HepG2 (cell line): ENCODE results near the gene COG8. TPM values are rescaled to one million over a fixed set of nuclear protein-coding genes. Genes with fewer than 3 reads are reported as not detected.

Source experiments
- ATAD3A ChIP-seq: sonication (generic); formaldehyde crosslinking; IDR thresholded peaks from 2 replicates; pipeline ENCODE4 v1.4.0; 2020; ENCODE audit warnings: missing genetic modification reagents
- CBX5 ChIP-seq: sonication (generic); formaldehyde crosslinking; IDR thresholded peaks from 2 replicates; pipeline ENCODE4 v1.4.0; 2020; ENCODE audit warnings: missing genetic modification reagents, borderline replicate concordance
- EHMT2 ChIP-seq: fragments of 200-600 bp; sonication (generic); IDR thresholded peaks from 2 replicates; pipeline ENCODE4 v1.7.0; 2017; ENCODE audit warnings: antibody characterized with exemption, low read depth, low read length, borderline replicate concordance
- KAT7 ChIP-seq: IDR thresholded peaks from 2 replicates; pipeline ENCODE4 v1.6.1; 2018; ENCODE audit warnings: borderline replicate concordance, missing compliant biosample characterization
- KMT2B ChIP-seq: IDR thresholded peaks from 2 replicates; pipeline ENCODE4 v1.6.1; 2016; ENCODE audit warnings: missing genetic modification reagents, missing compliant biosample characterization
- NFATC3 ChIP-seq: sonication (generic); formaldehyde crosslinking; IDR thresholded peaks from 2 replicates; pipeline ENCODE4 v1.5.1; 2020; ENCODE audit warnings: mild to moderate bottlenecking, missing genetic modification reagents
- NRL ChIP-seq: sonication (generic); formaldehyde crosslinking; IDR thresholded peaks from 2 replicates; pipeline ENCODE4 v1.5.0; 2020; ENCODE audit warnings: missing genetic modification reagents, mild to moderate bottlenecking, moderate library complexity, borderline replicate concordance
- POLR2G ChIP-seq: fragments of 200-400 bp; formaldehyde crosslinking; IDR thresholded peaks from 2 replicates; pipeline ENCODE4 v1.6.1; 2018; ENCODE audit warnings: mild to moderate bottlenecking, low read depth, low read length, moderate library complexity
- RBFOX2 ChIP-seq: fragments of 200-400 bp; formaldehyde crosslinking; IDR thresholded peaks from 2 replicates; pipeline ENCODE4 v1.6.1; 2017; ENCODE audit warnings: low read depth, mild to moderate bottlenecking, low read length
- SRSF1 ChIP-seq: fragments of 200-400 bp; formaldehyde crosslinking; optimal IDR thresholded peaks from 2 replicates; pipeline ENCODE3; 2017; ENCODE audit warnings: mild to moderate bottlenecking, low read depth, low read length, moderate library complexity
- TCF7 ChIP-seq: sonication (generic); IDR thresholded peaks from 2 replicates; pipeline ENCODE4 v1.6.1; 2016; ENCODE audit warnings: antibody characterized with exemption, low read depth
- THYN1 ChIP-seq: sonication (generic); formaldehyde crosslinking; IDR thresholded peaks from 2 replicates; pipeline ENCODE4 v1.8.1; 2023; ENCODE audit warnings: low read depth, mild to moderate bottlenecking, moderate library complexity, missing genetic modification reagents, borderline replicate concordance
- ZNF230 ChIP-seq: sonication (generic); formaldehyde crosslinking; IDR thresholded peaks from 2 replicates; pipeline ENCODE4 v1.4.0; 2020; ENCODE audit warnings: mild to moderate bottlenecking, missing genetic modification reagents
- ZNF501 ChIP-seq: sonication (generic); formaldehyde crosslinking; IDR thresholded peaks from 2 replicates; pipeline ENCODE4 v1.5.1; 2020; ENCODE audit warnings: mild to moderate bottlenecking, moderate library complexity, missing genetic modification reagents
- ZNF772 ChIP-seq: sonication (generic); formaldehyde crosslinking; IDR thresholded peaks from 2 replicates; pipeline ENCODE4 v1.5.0; 2020; ENCODE audit warnings: mild to moderate bottlenecking, missing genetic modification reagents
- ZNF775 ChIP-seq: sonication (generic); formaldehyde crosslinking; IDR thresholded peaks from 2 replicates; pipeline ENCODE4 v1.4.0; 2020; ENCODE audit warnings: missing genetic modification reagents, mild to moderate bottlenecking, moderate library complexity, borderline replicate concordance
- polyA plus RNA-seq, 8 experiments: library from polyadenylated mRNA; depleted of rRNA in 3 of 8; stranded (reverse) in 7 of 8; unstranded in 1 of 8; fragments of >200 nt; fragmentation: Illumina TruSeq in 4 of 8; extraction: Trizol in 4 of 8; gene quantifications; 2 replicates each; pipeline versions ENCODE4 v1.2.1 to v1.2.3, GENCODE V29; 2011 to 2016; ENCODE audit warnings: low read depth in 4 of 8, missing spikeins in 1 of 8, mixed read lengths in 1 of 8; ENCODE audit not compliant: insufficient read depth in 1 of 8
- total RNA-seq, 5 experiments: library from RNA; depleted of rRNA; stranded (reverse); fragments of >200 nt; fragmentation: Illumina TruSeq; extraction: Trizol; gene quantifications; 2 replicates each; pipeline ENCODE4 v1.2.3, GENCODE V29; 2016; ENCODE audit warnings: low read depth in 1 of 5
- TF ChIP-seq, protein P1 (sequence below): IDR thresholded peaks from 2 replicates; pipeline ENCODE4 v1.6.1; 2016; ENCODE audit warnings: low read depth
- TF ChIP-seq, protein P2 (sequence below): sonication (generic); formaldehyde crosslinking; IDR thresholded peaks from 2 replicates; pipeline ENCODE4 v1.8.1; 2022; ENCODE audit warnings: low read depth, mild to moderate bottlenecking, missing genetic modification reagents
- TF ChIP-seq, protein P3 (sequence below): sonication (generic); formaldehyde crosslinking; IDR thresholded peaks from 2 replicates; pipeline ENCODE4 v1.5.0; 2020; ENCODE audit warnings: mild to moderate bottlenecking, missing genetic modification reagents, moderate library complexity
- TF ChIP-seq, protein P4 (sequence below): fragments of 450-650 bp; IDR thresholded peaks from 2 replicates; pipeline ENCODE4 v1.6.1; 2017
- TF ChIP-seq, protein P5 (sequence below): sonication (generic); formaldehyde crosslinking; IDR thresholded peaks from 2 replicates; pipeline ENCODE4 v1.5.1; 2020; ENCODE audit warnings: missing genetic modification reagents, mild to moderate bottlenecking, borderline replicate concordance

COG8 gene
- total and polyA plus RNA-seq, 2 of the 13 experiments (the other 11 are each of a cell fraction or from before 2014, with no cell fraction given) = 45.5 to 52.1 TPM

DNA sequence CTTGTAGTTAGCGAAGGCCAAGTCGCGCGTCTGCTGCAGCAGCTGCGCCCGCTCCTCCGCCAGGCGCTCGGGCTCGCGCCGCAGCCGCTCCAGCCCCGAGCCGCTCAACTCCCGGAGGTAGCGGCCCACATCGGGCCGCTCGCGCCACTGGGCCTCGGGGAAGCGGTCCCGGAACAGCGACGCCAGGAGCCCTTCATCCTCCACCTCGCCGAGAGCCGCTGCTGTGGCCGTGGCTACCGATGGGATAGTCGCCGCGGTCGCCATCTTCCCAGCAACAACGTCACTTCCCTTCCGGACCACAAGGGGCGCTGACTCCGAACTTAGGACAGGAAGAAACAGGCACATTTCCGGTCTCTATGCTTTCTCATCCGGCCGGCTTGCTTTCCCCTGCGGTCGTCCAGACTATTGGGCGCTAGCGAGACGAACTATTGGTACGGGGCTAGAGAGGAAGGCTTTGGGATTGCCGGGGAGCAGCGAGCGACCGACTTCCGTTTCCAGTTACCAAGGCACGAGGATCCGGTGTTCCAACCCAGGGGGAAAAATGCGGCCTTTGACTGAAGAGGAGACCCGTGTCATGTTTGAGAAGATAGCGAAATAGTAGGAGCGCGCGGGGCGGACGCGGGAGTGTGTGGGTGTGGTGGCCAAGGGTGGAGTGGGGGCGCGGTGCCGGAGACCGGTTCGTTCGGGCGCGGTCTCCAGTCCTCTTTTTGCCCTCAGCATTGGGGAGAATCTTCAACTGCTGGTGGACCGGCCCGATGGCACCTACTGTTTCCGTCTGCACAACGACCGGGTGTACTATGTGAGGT lies at the start of gene COG8, which contains the start of gene NIP7 (continued):
- TF ChIP-seq, protein P1, sequence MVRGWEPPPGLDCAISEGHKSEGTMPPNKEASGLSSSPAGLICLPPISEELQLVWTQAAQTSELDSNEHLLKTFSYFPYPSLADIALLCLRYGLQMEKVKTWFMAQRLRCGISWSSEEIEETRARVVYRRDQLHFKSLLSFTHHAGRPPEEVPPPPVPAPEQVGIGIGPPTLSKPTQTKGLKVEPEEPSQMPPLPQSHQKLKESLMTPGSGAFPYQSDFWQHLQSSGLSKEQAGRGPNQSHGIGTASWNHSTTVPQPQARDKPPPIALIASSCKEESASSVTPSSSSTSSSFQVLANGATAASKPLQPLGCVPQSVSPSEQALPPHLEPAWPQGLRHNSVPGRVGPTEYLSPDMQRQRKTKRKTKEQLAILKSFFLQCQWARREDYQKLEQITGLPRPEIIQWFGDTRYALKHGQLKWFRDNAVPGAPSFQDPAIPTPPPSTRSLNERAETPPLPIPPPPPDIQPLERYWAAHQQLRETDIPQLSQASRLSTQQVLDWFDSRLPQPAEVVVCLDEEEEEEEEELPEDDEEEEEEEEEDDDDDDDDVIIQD = peak; percentile 99
- peak; percentile 82 for TF ChIP-seq ZNF772 (CRISPR knock-in tag)
- TF ChIP-seq ZNF230 = peak; percentile 82
- peak; percentile 99 for TF ChIP-seq POLR2G
- TF ChIP-seq ZNF775 (CRISPR knock-in tag) = peak; percentile 93; the same call in 1 of the 2 replicates
- peak; percentile 98 for TF ChIP-seq KAT7 (CRISPR knock-in tag)
- TF ChIP-seq ZNF501 (CRISPR knock-in tag) = peak; percentile 94
- peak; percentile 98 for TF ChIP-seq KMT2B (CRISPR knock-in tag)
- TF ChIP-seq, protein P2, sequence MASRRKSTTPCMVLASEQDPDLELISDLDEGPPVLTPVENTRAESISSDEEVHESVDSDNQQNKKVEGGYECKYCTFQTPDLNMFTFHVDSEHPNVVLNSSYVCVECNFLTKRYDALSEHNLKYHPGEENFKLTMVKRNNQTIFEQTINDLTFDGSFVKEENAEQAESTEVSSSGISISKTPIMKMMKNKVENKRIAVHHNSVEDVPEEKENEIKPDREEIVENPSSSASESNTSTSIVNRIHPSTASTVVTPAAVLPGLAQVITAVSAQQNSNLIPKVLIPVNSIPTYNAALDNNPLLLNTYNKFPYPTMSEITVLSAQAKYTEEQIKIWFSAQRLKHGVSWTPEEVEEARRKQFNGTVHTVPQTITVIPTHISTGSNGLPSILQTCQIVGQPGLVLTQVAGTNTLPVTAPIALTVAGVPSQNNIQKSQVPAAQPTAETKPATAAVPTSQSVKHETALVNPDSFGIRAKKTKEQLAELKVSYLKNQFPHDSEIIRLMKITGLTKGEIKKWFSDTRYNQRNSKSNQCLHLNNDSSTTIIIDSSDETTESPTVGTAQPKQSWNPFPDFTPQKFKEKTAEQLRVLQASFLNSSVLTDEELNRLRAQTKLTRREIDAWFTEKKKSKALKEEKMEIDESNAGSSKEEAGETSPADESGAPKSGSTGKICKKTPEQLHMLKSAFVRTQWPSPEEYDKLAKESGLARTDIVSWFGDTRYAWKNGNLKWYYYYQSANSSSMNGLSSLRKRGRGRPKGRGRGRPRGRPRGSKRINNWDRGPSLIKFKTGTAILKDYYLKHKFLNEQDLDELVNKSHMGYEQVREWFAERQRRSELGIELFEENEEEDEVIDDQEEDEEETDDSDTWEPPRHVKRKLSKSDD (CRISPR knock-in tag) = peak; percentile 66; the same call in 1 of the 2 replicates
- 0 out of 2 replicates have a peak, but pooled peaks have one; percentile 83 for TF ChIP-seq THYN1 (CRISPR knock-in tag)
- TF ChIP-seq NRL = peak; percentile 94
- TF ChIP-seq, protein P3, sequence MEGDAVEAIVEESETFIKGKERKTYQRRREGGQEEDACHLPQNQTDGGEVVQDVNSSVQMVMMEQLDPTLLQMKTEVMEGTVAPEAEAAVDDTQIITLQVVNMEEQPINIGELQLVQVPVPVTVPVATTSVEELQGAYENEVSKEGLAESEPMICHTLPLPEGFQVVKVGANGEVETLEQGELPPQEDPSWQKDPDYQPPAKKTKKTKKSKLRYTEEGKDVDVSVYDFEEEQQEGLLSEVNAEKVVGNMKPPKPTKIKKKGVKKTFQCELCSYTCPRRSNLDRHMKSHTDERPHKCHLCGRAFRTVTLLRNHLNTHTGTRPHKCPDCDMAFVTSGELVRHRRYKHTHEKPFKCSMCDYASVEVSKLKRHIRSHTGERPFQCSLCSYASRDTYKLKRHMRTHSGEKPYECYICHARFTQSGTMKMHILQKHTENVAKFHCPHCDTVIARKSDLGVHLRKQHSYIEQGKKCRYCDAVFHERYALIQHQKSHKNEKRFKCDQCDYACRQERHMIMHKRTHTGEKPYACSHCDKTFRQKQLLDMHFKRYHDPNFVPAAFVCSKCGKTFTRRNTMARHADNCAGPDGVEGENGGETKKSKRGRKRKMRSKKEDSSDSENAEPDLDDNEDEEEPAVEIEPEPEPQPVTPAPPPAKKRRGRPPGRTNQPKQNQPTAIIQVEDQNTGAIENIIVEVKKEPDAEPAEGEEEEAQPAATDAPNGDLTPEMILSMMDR = peak; percentile 96
- peak; percentile 34; the same call in 1 of the 2 replicates for TF ChIP-seq CBX5
- TF ChIP-seq ATAD3A (CRISPR knock-in tag) = no peak; the same call in 1 of the 2 replicates
- peak; percentile 93 for TF ChIP-seq SRSF1
- TF ChIP-seq EHMT2 = no peak
- peak; percentile 19; the same call in 1 of the 2 replicates for TF ChIP-seq NFATC3 (CRISPR knock-in tag)
- TF ChIP-seq, protein P4, sequence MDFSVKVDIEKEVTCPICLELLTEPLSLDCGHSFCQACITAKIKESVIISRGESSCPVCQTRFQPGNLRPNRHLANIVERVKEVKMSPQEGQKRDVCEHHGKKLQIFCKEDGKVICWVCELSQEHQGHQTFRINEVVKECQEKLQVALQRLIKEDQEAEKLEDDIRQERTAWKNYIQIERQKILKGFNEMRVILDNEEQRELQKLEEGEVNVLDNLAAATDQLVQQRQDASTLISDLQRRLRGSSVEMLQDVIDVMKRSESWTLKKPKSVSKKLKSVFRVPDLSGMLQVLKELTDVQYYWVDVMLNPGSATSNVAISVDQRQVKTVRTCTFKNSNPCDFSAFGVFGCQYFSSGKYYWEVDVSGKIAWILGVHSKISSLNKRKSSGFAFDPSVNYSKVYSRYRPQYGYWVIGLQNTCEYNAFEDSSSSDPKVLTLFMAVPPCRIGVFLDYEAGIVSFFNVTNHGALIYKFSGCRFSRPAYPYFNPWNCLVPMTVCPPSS = no peak
- peak; percentile 99 for TF ChIP-seq RBFOX2
- no peak for TF ChIP-seq TCF7
- TF ChIP-seq, protein P5, sequence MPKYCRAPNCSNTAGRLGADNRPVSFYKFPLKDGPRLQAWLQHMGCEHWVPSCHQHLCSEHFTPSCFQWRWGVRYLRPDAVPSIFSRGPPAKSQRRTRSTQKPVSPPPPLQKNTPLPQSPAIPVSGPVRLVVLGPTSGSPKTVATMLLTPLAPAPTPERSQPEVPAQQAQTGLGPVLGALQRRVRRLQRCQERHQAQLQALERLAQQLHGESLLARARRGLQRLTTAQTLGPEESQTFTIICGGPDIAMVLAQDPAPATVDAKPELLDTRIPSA = 0 out of 2 replicates have a peak, but pooled peaks have one; percentile 17
